CD14-positive monocyte (primary cell): ENCODE measurements around the gene TRAF3IP3. TPM values are rescaled to one million over a fixed set of nuclear protein-coding genes. Genes with fewer than 3 reads are reported as not detected.

Source experiments
- DNase-seq, 3 donors: peaks; one replicate each; pipeline ENCODE4 v3.0.0-alpha.2; 2011 to 2022
- H2AFZ ChIP-seq: 2 replicates; pipeline ENCODE4 v1.6.0; 2012; ENCODE audit warnings: mild to moderate bottlenecking, low read depth, low read length, inconsistent platforms; ENCODE audit not compliant: insufficient read depth, poor library complexity, severe bottlenecking
- H3K27ac ChIP-seq, 2 donors: 1 replicate in 1 of 2; 2 replicates in 1 of 2; pipeline ENCODE4 v1.5.1; 2012 to 2013; ENCODE audit warnings: low read length in 2 of 2, control low read depth in 1 of 2, inconsistent platforms in 1 of 2, low read depth in 1 of 2, mild to moderate bottlenecking in 1 of 2
- H3K27me3 ChIP-seq, 2 donors: one replicate each; pipeline versions ENCODE4 v1.6.0 to v1.6.1; 2011 to 2013; ENCODE audit warnings: low read length in 2 of 2; ENCODE audit not compliant: control insufficient read depth in 2 of 2, insufficient read depth in 2 of 2
- H3K36me3 ChIP-seq, 2 donors: replicated peaks in 1 of 2; 1 replicate in 1 of 2; 2 replicates in 1 of 2; pipeline versions ENCODE4 v1.5.1 to v1.6.1; 2012 to 2013; ENCODE audit warnings: low read length in 2 of 2, control low read depth in 1 of 2, inconsistent platforms in 1 of 2, mild to moderate bottlenecking in 1 of 2; ENCODE audit not compliant: insufficient read depth in 2 of 2, control insufficient read depth in 1 of 2
- H3K4me1 ChIP-seq, 2 donors: 1 replicate in 1 of 2; 2 replicates in 1 of 2; pipeline versions ENCODE4 v1.5.1 to v1.6.1; 2012 to 2013; ENCODE audit warnings: low read length in 2 of 2, control low read depth in 1 of 2, inconsistent platforms in 1 of 2, mild to moderate bottlenecking in 1 of 2, moderate library complexity in 1 of 2; ENCODE audit not compliant: insufficient read depth in 2 of 2, control insufficient read depth in 1 of 2
- H3K4me2 ChIP-seq: replicated peaks from 2 replicates; pipeline ENCODE3; 2012; ENCODE audit warnings: low read length, moderate library complexity, mild to moderate bottlenecking; ENCODE audit not compliant: poor library complexity, severe bottlenecking; ENCODE audit errors: extremely low read depth
- H3K4me3 ChIP-seq, 3 experiments: fragments of 200-600 bp in 1 of 3; sonication (generic) in 1 of 3; replicated peaks in 1 of 3; 1 replicate in 2 of 3; 2 replicates in 1 of 3; pipeline ENCODE4 v1.5.1; 2011 to 2013; ENCODE audit warnings: low read length in 3 of 3, mild to moderate bottlenecking in 3 of 3, control low read depth in 2 of 3, low read depth in 2 of 3, inconsistent platforms in 1 of 3, moderate library complexity in 1 of 3
- H3K79me2 ChIP-seq: 2 replicates; pipeline ENCODE4 v1.6.0; 2012; ENCODE audit warnings: mild to moderate bottlenecking, control low read depth, inconsistent platforms, low read length, moderate library complexity; ENCODE audit not compliant: insufficient read depth
- H3K9ac ChIP-seq: 2 replicates; pipeline ENCODE4 v1.6.0; 2017; ENCODE audit warnings: low read length, mild to moderate bottlenecking; ENCODE audit not compliant: insufficient read depth, poor library complexity, severe bottlenecking
- H3K9me3 ChIP-seq, 2 donors: replicated peaks in 1 of 2; 1 replicate in 1 of 2; 2 replicates in 1 of 2; pipeline versions ENCODE4 v1.5.1 to v1.6.1; 2012 to 2013; ENCODE audit warnings: low read length in 2 of 2, control low read depth in 1 of 2; ENCODE audit not compliant: control insufficient read depth in 1 of 2, insufficient read depth in 1 of 2
- H4K20me1 ChIP-seq: 2 replicates; pipeline ENCODE4 v1.6.0; 2012; ENCODE audit warnings: mild to moderate bottlenecking, low read length, control low read depth, moderate library complexity; ENCODE audit not compliant: insufficient read depth
- H3K27ac Mint-ChIP-seq, 7 donors: one replicate each; pipeline ENCODE4 v1.8.0; 2020; ENCODE audit warnings: mild to moderate bottlenecking in 7 of 7, mixed read lengths in 7 of 7, moderate library complexity in 6 of 7, inconsistent platforms in 2 of 7
- H3K27me3 Mint-ChIP-seq, 3 donors: one replicate each; pipeline ENCODE4 v1.8.0; 2021 to 2022; ENCODE audit warnings: low read depth in 3 of 3, mild to moderate bottlenecking in 3 of 3, mixed read lengths in 3 of 3, moderate library complexity in 3 of 3, inconsistent platforms in 1 of 3
- H3K36me3 Mint-ChIP-seq, 2 donors: one replicate each; pipeline ENCODE4 v1.8.0; 2020; ENCODE audit warnings: mixed read lengths in 2 of 2, inconsistent platforms in 1 of 2, mild to moderate bottlenecking in 1 of 2
- H3K4me1 Mint-ChIP-seq: one replicate; pipeline ENCODE4 v1.8.0; 2020; ENCODE audit warnings: mild to moderate bottlenecking, mixed read lengths
- H3K4me3 Mint-ChIP-seq, 2 donors: one replicate each; pipeline ENCODE4 v1.8.0; 2020; ENCODE audit warnings: mild to moderate bottlenecking in 2 of 2, mixed read lengths in 2 of 2, moderate library complexity in 1 of 2
- H3K9me3 Mint-ChIP-seq, 7 donors: one replicate each; pipeline ENCODE4 v1.8.0; 2020 to 2022; ENCODE audit warnings: mixed read lengths in 7 of 7, mild to moderate bottlenecking in 6 of 7, moderate library complexity in 6 of 7, inconsistent platforms in 2 of 7
- CTCF ChIP-seq: fragments of 200-600 bp; IDR thresholded peaks from one replicate; pipeline ENCODE4 v1.8.0; 2022; ENCODE audit warnings: antibody characterized with exemption, mild to moderate bottlenecking
- WGBS: methylation state at CpG from one replicate; pipeline ENCODE4 v1.1.5; 2013; ENCODE audit warnings: missing lambda C conversion rate; ENCODE audit not compliant: insufficient coverage; 5-methylcytosine and 5-hydroxymethylcytosine counted together
- intact Hi-C, 2 donors: fragments of 100-400 bp; cut with micrococcal nuclease; formaldehyde crosslinking; loops; one replicate each; pipeline versions ENCODE4 v1.15.0 to v1.15.1; 2023
- polyA plus RNA-seq, 3 donors: library from polyadenylated mRNA; depleted of rRNA in 1 of 3; unstranded in 2 of 3; stranded (reverse) in 1 of 3; fragments of 300-500 nt in 2 of 3; fragments of >200 nt in 1 of 3; fragmentation: Illumina TruSeq in 2 of 3; gene quantifications; 1 replicate in 2 of 3; 2 replicates in 1 of 3; pipeline ENCODE4 v1.2.3, GENCODE V29; 2012 to 2021

TRAF3IP3 gene
- polyA plus RNA-seq, 3 donors: 89.3 to 266 (median 111) TPM

GRCh38 chr1:209749205-209749604 is 6.6 kb upstream of the TRAF3IP3 start:
- Histone ChIP-seq H3K4me2 (no peak overlapping the region), H3K4me3 (no peak overlapping the region), H3K4me1 (peaks cover 54 to 56% of the 10 kb centered on the region in 2 donors), H4K20me1 (no peaks in the 10 kb centered on the region), H3K9ac (no peak overlapping the region), H2AFZ (no peak overlapping the region), H3K27ac (peak overlapping the region in 1 of 2 donors; percentile 80), H3K79me2 (no peaks in the 10 kb centered on the region), H3K36me3 (no peaks in the 10 kb centered on the region), H3K27me3 (no peaks in the 10 kb centered on the region), H3K9me3 (no peaks in the 10 kb centered on the region)
- Mint-ChIP-seq H3K9me3 (no peaks in the 10 kb centered on the region), H3K36me3 (no peaks in the 10 kb centered on the region), H3K4me3 (no peak overlapping the region), H3K4me1 (peaks cover 49% of the 10 kb centered on the region), H3K27me3 (peaks cover 0 to 1% (median 0%) of the 10 kb centered on the region in 3 donors), H3K27ac (peak overlapping the region in 6 of 7 donors; percentile 69 to 89 (median 84))
- WGBS: no CpG with 5 or more reads among the region's 2 CpGs
- TF ChIP-seq CTCF: no peak
- intact Hi-C loops: loop anchor here (5.0 to 10.0 kb wide), 2 partner anchors 54 to 172 kb away; no protein-coding TSS in a partner anchor
- DNase-seq: peak in 1 of 3 donors; percentile 31

- intact Hi-C loops: loop anchor here (5.0 to 10.0 kb wide), 2 partner anchors 55 to 172 kb away; no protein-coding TSS in a partner anchor
- Histone ChIP-seq H3K4me1 (peaks cover 60 to 62% of the 10 kb centered on the region in 2 donors), H3K4me2 (peak overlapping the region; percentile 20), H3K27ac (peak overlapping the region; percentile 54 to 80), H3K27me3 (no peaks in the 10 kb centered on the region), H4K20me1 (no peaks in the 10 kb centered on the region), H3K9me3 (no peaks in the 10 kb centered on the region), H3K4me3 (no peak overlapping the region), H3K79me2 (no peaks in the 10 kb centered on the region), H2AFZ (no peak overlapping the region), H3K36me3 (no peaks in the 10 kb centered on the region), H3K9ac (no peak overlapping the region)
- 40% methylated on average over 1 of the region's 6 CpGs for WGBS
- no peak overlapping the region for H3K4me3 Mint-ChIP-seq
- H3K36me3 Mint-ChIP-seq: no peaks in the 10 kb centered on the region
- no peak for TF ChIP-seq CTCF
- no peaks in the 10 kb centered on the region for H3K9me3 Mint-ChIP-seq
- H3K4me1 Mint-ChIP-seq: peaks cover 52% of the 10 kb centered on the region
- peaks cover 0 to 1% (median 0%) of the 10 kb centered on the region in 3 donors for H3K27me3 Mint-ChIP-seq
- peak in 2 of 3 donors; percentile 59 to 68 for DNase-seq
- H3K27ac Mint-ChIP-seq: peak overlapping the region; percentile 66 to 89 (median 83)
These were observed 6.1 kb upstream of the TRAF3IP3 start for GRCh38 chr1:209749670-209750323.
